Natural killer cell (primary cell): Measurements from ENCODE around the gene SULT1B1. TPM values are rescaled to one million over a fixed set of nuclear protein-coding genes. Genes with fewer than 3 reads are reported as not detected.
A peak's percentile ranks its signal among the peaks of the same experiment; 100 is the strongest.

Experiments
- ATAC-seq, 3 donors: fragments of 150-1000 bp in 2 of 3; fragments of 200-7000 bp in 1 of 3; cut with Tn5 transposase; 1 replicate in 1 of 3; 2 replicates in 2 of 3; pipeline ENCODE4 v1.10.0; 2021; ENCODE audit warnings: mild to moderate bottlenecking in 2 of 3, moderate library complexity in 2 of 3
- DNase-seq, 2 donors: peaks; one replicate each; pipeline versions ENCODE4 v3.0.0 to v3.0.0-alpha.2; 2013 to 2021; ENCODE audit warnings: mixed read lengths in 1 of 2
- H3K27ac ChIP-seq: one replicate; pipeline ENCODE4 v1.5.1; 2013; ENCODE audit warnings: mild to moderate bottlenecking, low read length
- H3K27me3 ChIP-seq: one replicate; pipeline ENCODE4 v1.6.1; 2013; ENCODE audit warnings: low read length; ENCODE audit not compliant: control insufficient read depth, insufficient read depth
- H3K36me3 ChIP-seq: one replicate; pipeline ENCODE4 v1.6.1; 2013; ENCODE audit warnings: low read length; ENCODE audit not compliant: control insufficient read depth, insufficient read depth
- H3K4me1 ChIP-seq: one replicate; pipeline ENCODE4 v1.6.1; 2013; ENCODE audit warnings: low read length; ENCODE audit not compliant: control insufficient read depth, insufficient read depth
- H3K4me3 ChIP-seq: one replicate; pipeline ENCODE4 v1.5.1; 2013; ENCODE audit warnings: low read length
- H3K9me3 ChIP-seq: one replicate; pipeline ENCODE4 v1.6.1; 2013; ENCODE audit warnings: low read length; ENCODE audit not compliant: control insufficient read depth, insufficient read depth
- H3K27ac Mint-ChIP-seq, 2 donors: one replicate each; pipeline ENCODE4 v1.8.0; 2022; ENCODE audit warnings: mild to moderate bottlenecking in 2 of 2, mixed read lengths in 2 of 2, moderate library complexity in 1 of 2
- H3K27me3 Mint-ChIP-seq, 2 donors: one replicate each; pipeline ENCODE4 v1.8.0; 2022; ENCODE audit warnings: low read depth in 2 of 2, mixed read lengths in 2 of 2
- H3K36me3 Mint-ChIP-seq: one replicate; pipeline ENCODE4 v1.8.0; 2022; ENCODE audit warnings: mixed read lengths
- H3K4me1 Mint-ChIP-seq, 2 donors: one replicate each; pipeline ENCODE4 v1.8.0; 2022; ENCODE audit warnings: mixed read lengths in 2 of 2
- H3K4me3 Mint-ChIP-seq: one replicate; pipeline ENCODE4 v1.8.0; 2022; ENCODE audit warnings: mild to moderate bottlenecking, moderate library complexity, mixed read lengths
- H3K9me3 Mint-ChIP-seq, 2 donors: one replicate each; pipeline ENCODE4 v1.8.0; 2022; ENCODE audit warnings: mixed read lengths in 2 of 2
- CTCF ChIP-seq: fragments of 200-600 bp; IDR thresholded peaks from one replicate; pipeline ENCODE4 v1.8.0; 2022; ENCODE audit warnings: antibody characterized with exemption
- WGBS: methylation state at CpG from one replicate; pipeline ENCODE4 v1.1.7; 2013; ENCODE audit warnings: missing lambda C conversion rate; ENCODE audit not compliant: insufficient coverage; 5-methylcytosine and 5-hydroxymethylcytosine counted together
- intact Hi-C: fragments of 100-400 bp; cut with micrococcal nuclease; formaldehyde crosslinking; loops from one replicate; pipeline ENCODE4 v1.14.2; 2022
- total RNA-seq, 4 donors: library from RNA; stranded (reverse); fragments of 120-200 nt in 1 of 4; gene quantifications; one replicate each; pipeline versions ENCODE4 v1.2.3 to v1.2.4, GENCODE V29; 2013 to 2022

The SULT1B1 gene
- total RNA-seq, 3 donors from 2014 or later (not counting 1 experiment from before 2014, with no cell fraction given), result 11.9 to 24.6 (median 24.5) TPM

- H3K36me3 Mint-ChIP-seq, result no peaks in the 10 kb centered on the region
Measured at GRCh38 chr4:69730002-69730401, 30.4 kb downstream of the SULT1B1 start.

GRCh38 chr4:69727926-69728325 is 32.5 kb downstream of the SULT1B1 start:
- Histone ChIP-seq H3K4me3 (no peak overlapping the region), H3K4me1 (no peaks in the 10 kb centered on the region), H3K27ac (no peak overlapping the region), H3K36me3 (no peaks in the 10 kb centered on the region), H3K9me3 (no peaks in the 10 kb centered on the region), H3K27me3 (no peaks in the 10 kb centered on the region)
- peaks cover 3% of the 10 kb centered on the region for H3K36me3 Mint-ChIP-seq
- H3K4me3 Mint-ChIP-seq, result no peak overlapping the region
- H3K27ac Mint-ChIP-seq, result no peak overlapping the region
- no peak for TF ChIP-seq CTCF
- intact Hi-C loops, result no loop called here
- no CpG with 5 or more reads among the region's 2 CpGs for WGBS
- H3K4me1 Mint-ChIP-seq, result peaks cover 0 to 8% of the 10 kb centered on the region in 2 donors
- H3K9me3 Mint-ChIP-seq, result no peaks in the 10 kb centered on the region
- ATAC-seq (no peak), DNase-seq (no peak)
- H3K27me3 Mint-ChIP-seq, result no peaks in the 10 kb centered on the region

More at GRCh38 chr4:69730002-69730401, 30.4 kb downstream of the SULT1B1 start:
- no peak for ATAC-seq
- Mint-ChIP-seq H3K27me3 (no peaks in the 10 kb centered on the region), H3K4me3 (no peak overlapping the region), H3K4me1 (peaks cover 0 to 3% of the 10 kb centered on the region in 2 donors), H3K9me3 (no peaks in the 10 kb centered on the region), H3K27ac (no peak overlapping the region)
- H3K9me3 ChIP-seq, result no peaks in the 10 kb centered on the region
- no peak for DNase-seq
- no peak for TF ChIP-seq CTCF
- H3K36me3 ChIP-seq, result no peaks in the 10 kb centered on the region
- no peak overlapping the region for H3K4me3 ChIP-seq
- no peak overlapping the region for H3K27ac ChIP-seq
- intact Hi-C loops, result no loop called here
- no peaks in the 10 kb centered on the region for H3K27me3 ChIP-seq
- no peaks in the 10 kb centered on the region for H3K4me1 ChIP-seq

- Histone ChIP-seq H3K4me1 (no peaks in the 10 kb centered on the region), H3K27me3 (no peaks in the 10 kb centered on the region), H3K27ac (no peak overlapping the region), H3K36me3 (no peaks in the 10 kb centered on the region), H3K9me3 (no peaks in the 10 kb centered on the region), H3K4me3 (no peak overlapping the region)
- TF ChIP-seq CTCF, result no peak
- peaks cover 7% of the 10 kb centered on the region for H3K36me3 Mint-ChIP-seq
- intact Hi-C loops, result no loop called here
- H3K27ac Mint-ChIP-seq, result no peak overlapping the region
- H3K4me3 Mint-ChIP-seq, result no peak overlapping the region
- H3K9me3 Mint-ChIP-seq, result no peaks in the 10 kb centered on the region
- no CpG with 5 or more reads among the region's 1 CpG for WGBS
- H3K4me1 Mint-ChIP-seq, result peaks cover 0 to 12% of the 10 kb centered on the region in 2 donors
- ATAC-seq, result no peak
- H3K27me3 Mint-ChIP-seq, result no peaks in the 10 kb centered on the region
- no peak for DNase-seq
Measured at GRCh38 chr4:69727426-69727825, 33.0 kb downstream of the SULT1B1 start.

GRCh38 chr4:69726971-69727370 is 33.4 kb downstream of the SULT1B1 start:
- no peak for DNase-seq
- peaks cover 7% of the 10 kb centered on the region for H3K36me3 Mint-ChIP-seq
- intact Hi-C loops, result no loop called here
- peaks cover 0 to 12% of the 10 kb centered on the region in 2 donors for H3K4me1 Mint-ChIP-seq
- no peak for TF ChIP-seq CTCF
- H3K36me3 ChIP-seq, result no peaks in the 10 kb centered on the region
- H3K9me3 Mint-ChIP-seq, result no peaks in the 10 kb centered on the region
- H3K27ac ChIP-seq, result no peak overlapping the region
- 92% methylated on average over 3 of the region's 4 CpGs for WGBS
- H3K4me3 ChIP-seq, result no peak overlapping the region
- H3K9me3 ChIP-seq, result no peaks in the 10 kb centered on the region
- no peak for ATAC-seq
- no peaks in the 10 kb centered on the region for H3K4me1 ChIP-seq
- H3K27me3 Mint-ChIP-seq, result no peaks in the 10 kb centered on the region
- no peak overlapping the region for H3K4me3 Mint-ChIP-seq
- H3K27me3 ChIP-seq, result no peaks in the 10 kb centered on the region
- H3K27ac Mint-ChIP-seq, result peak overlapping the region in 1 of 2 donors; percentile 12
